Body of pancreas (tissue), 4 donors: ENCODE measurements around the gene CWF19L1. TPM values are rescaled to one million over a fixed set of nuclear protein-coding genes. Genes with fewer than 3 reads are reported as not detected.

Experiments
- ATAC-seq: fragments of 150-250 bp; one replicate; pipeline ENCODE4 v1.9.1; 2016
- DNase-seq, 4 donors: peaks; one replicate each; pipeline ENCODE4 v3.0.0-alpha.2; 2019
- H3K27ac ChIP-seq, 4 donors: fragments of 200-600 bp; sonication (generic); 1 replicate in 3 of 4; 2 replicates in 1 of 4; pipeline versions ENCODE4 v1.5.1 to v1.6.1; 2016 to 2019; ENCODE audit warnings: mild to moderate bottlenecking in 1 of 4, mixed read lengths in 1 of 4, moderate library complexity in 1 of 4
- H3K27me3 ChIP-seq, 2 donors: fragments of 200-600 bp; sonication (generic); one replicate each; pipeline ENCODE4 v1.6.0; 2016; ENCODE audit warnings: mild to moderate bottlenecking in 1 of 2
- H3K36me3 ChIP-seq, 2 donors: fragments of 200-600 bp; sonication (generic); replicated peaks in 1 of 2; 2 replicates each; pipeline ENCODE4 v1.5.1; 2016; ENCODE audit warnings: low read depth in 2 of 2; ENCODE audit not compliant: insufficient read depth in 1 of 2
- H3K4me1 ChIP-seq: fragments of 200-600 bp; sonication (generic); one replicate; pipeline ENCODE4 v1.6.0; 2016
- H3K4me3 ChIP-seq, 2 donors: fragments of 200-600 bp; sonication (generic); 1 replicate in 1 of 2; 2 replicates in 1 of 2; pipeline ENCODE4 v1.5.1; 2016 to 2019
- H3K9me3 ChIP-seq, 3 donors: fragments of 200-600 bp; sonication (generic); 1 replicate in 2 of 3; 2 replicates in 1 of 3; pipeline ENCODE4 v1.5.1; 2016
- POLR2A ChIP-seq, 3 donors: fragments of 450-650 bp; IDR thresholded peaks; one replicate each; pipeline ENCODE4 v1.6.1; 2016; ENCODE audit warnings: antibody characterized with exemption in 3 of 3, mild to moderate bottlenecking in 2 of 3
- WGBS, 2 donors: methylation state at CpG; one replicate each; pipeline ENCODE4 v1.1.5; 2017; 5-methylcytosine and 5-hydroxymethylcytosine counted together
- intact Hi-C: fragments of 100-400 bp; cut with DNase I; formaldehyde crosslinking; loops from one replicate; pipeline ENCODE4 v1.15.1; 2023
- total RNA-seq, 2 donors: library from RNA; depleted of rRNA; stranded (reverse); fragments of >200 nt; gene quantifications; one replicate each; pipeline ENCODE4 v1.1.0, GENCODE V29; 2016
- TF ChIP-seq, protein P1 (sequence below), 7 experiments: fragments of 450-650 bp in 4 of 7; fragments of 200-600 bp in 3 of 7; sonication (generic) in 3 of 7; IDR thresholded peaks; one replicate each; pipeline ENCODE4 v1.5.1; 2016 to 2019; ENCODE audit warnings: antibody characterized with exemption in 7 of 7

Gene CWF19L1
- total RNA-seq, 2 donors from 2014 or later: 5.6 to 10.1 TPM

- 87 to 93% methylated on average over 15 of the region's 15 CpGs for whole genome bisulfite sequencing, 2 donors
- ATAC-seq (no peak), DNase-seq (no peak)
- Histone ChIP-seq H3K27me3 (no peaks in the 10 kb centered on the region), H3K27ac (no peak overlapping the region), H3K36me3 (no peaks in the 10 kb centered on the region), H3K9me3 (no peaks in the 10 kb centered on the region), H3K4me1 (peaks cover 19% of the 10 kb centered on the region), H3K4me3 (no peak overlapping the region)
- intact Hi-C loops: no loop called here
- TF ChIP-seq POLR2A (IDR thresholded peaks at IDR 0.05): no peak
- TF ChIP-seq, protein P1, sequence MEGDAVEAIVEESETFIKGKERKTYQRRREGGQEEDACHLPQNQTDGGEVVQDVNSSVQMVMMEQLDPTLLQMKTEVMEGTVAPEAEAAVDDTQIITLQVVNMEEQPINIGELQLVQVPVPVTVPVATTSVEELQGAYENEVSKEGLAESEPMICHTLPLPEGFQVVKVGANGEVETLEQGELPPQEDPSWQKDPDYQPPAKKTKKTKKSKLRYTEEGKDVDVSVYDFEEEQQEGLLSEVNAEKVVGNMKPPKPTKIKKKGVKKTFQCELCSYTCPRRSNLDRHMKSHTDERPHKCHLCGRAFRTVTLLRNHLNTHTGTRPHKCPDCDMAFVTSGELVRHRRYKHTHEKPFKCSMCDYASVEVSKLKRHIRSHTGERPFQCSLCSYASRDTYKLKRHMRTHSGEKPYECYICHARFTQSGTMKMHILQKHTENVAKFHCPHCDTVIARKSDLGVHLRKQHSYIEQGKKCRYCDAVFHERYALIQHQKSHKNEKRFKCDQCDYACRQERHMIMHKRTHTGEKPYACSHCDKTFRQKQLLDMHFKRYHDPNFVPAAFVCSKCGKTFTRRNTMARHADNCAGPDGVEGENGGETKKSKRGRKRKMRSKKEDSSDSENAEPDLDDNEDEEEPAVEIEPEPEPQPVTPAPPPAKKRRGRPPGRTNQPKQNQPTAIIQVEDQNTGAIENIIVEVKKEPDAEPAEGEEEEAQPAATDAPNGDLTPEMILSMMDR (IDR thresholded peaks at IDR 0.05): no peak
Measured at GRCh38 chr10:100265821-100266485, 1.5 kb downstream of the CWF19L1 start.

GRCh38 chr10:100254191-100254590 is 13.2 kb downstream of the CWF19L1 start:
- Histone ChIP-seq H3K27me3 (no peaks in the 10 kb centered on the region), H3K9me3 (no peaks in the 10 kb centered on the region), H3K4me3 (no peak overlapping the region), H3K4me1 (no peaks in the 10 kb centered on the region), H3K36me3 (peaks cover 4 to 19% of the 10 kb centered on the region in 2 donors), H3K27ac (no peak overlapping the region)
- TF ChIP-seq, protein P1 (IDR thresholded peaks at IDR 0.05): no peak
- TF ChIP-seq POLR2A (IDR thresholded peaks at IDR 0.05): no peak
- ATAC-seq: no peak
- intact Hi-C loops: no loop called here
- no peak for DNase-seq
- 94 to 96% methylated on average over 3 of the region's 3 CpGs for WGBS, 2 donors

DNA sequence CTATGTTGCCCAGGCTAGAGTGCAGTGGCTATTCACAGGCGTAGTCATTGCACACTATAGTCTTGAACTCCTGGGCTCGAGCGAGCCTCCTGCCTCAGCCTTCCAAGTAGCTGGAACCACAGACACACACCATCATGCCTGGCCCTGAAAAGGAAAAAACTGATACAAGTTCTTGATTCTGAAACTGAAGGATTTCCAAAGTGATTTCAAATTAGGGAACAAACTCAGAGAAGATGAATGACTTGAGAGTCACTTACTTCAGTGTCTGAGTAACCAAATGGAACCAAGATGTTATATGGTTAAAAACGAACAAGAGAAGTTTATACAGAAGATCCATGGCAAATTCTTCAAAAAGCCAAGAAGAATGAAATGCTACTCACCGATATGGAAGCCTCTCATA is 14.4 kb downstream of the CWF19L1 start:
- no peak overlapping the region for H3K27ac ChIP-seq
- ATAC-seq (no peak), DNase-seq (no peak)
- H3K36me3 ChIP-seq: peaks cover 4 to 21% of the 10 kb centered on the region in 2 donors
- no peaks in the 10 kb centered on the region for H3K9me3 ChIP-seq
- intact Hi-C loops: no loop called here
- H3K4me3 ChIP-seq: no peak overlapping the region
- H3K4me1 ChIP-seq: no peaks in the 10 kb centered on the region
- TF ChIP-seq, protein P1 (IDR thresholded peaks at IDR 0.05): no peak
- TF ChIP-seq POLR2A (IDR thresholded peaks at IDR 0.05): no peak
- WGBS, 2 donors: 89 to 91% methylated on average over 5 of the region's 5 CpGs
- no peaks in the 10 kb centered on the region for H3K27me3 ChIP-seq

- DNase-seq: no peak
- TF ChIP-seq, protein P1 (IDR thresholded peaks at IDR 0.05): no peak
- no peak for TF ChIP-seq POLR2A (IDR thresholded peaks at IDR 0.05)
- Histone ChIP-seq H3K9me3 (no peaks in the 10 kb centered on the region), H3K27ac (no peak overlapping the region), H3K4me1 (no peaks in the 10 kb centered on the region), H3K27me3 (no peaks in the 10 kb centered on the region), H3K4me3 (no peak overlapping the region), H3K36me3 (peaks cover 0 to 28% of the 10 kb centered on the region in 2 donors)
- intact Hi-C loops: no loop called here
- ATAC-seq: no peak
- WGBS, 2 donors: 94 to 95% methylated on average over 7 of the region's 7 CpGs
Measured at GRCh38 chr10:100248820-100249219, 18.6 kb downstream of the CWF19L1 start.
